HCT116 (cell line): Measurements from ENCODE around the gene CFAP54.

Experiments
- EZH2 ChIP-seq: fragments of 200-600 bp; sonication (generic); IDR thresholded peaks from 2 replicates; pipeline ENCODE4 v1.6.1; 2017; ENCODE audit warnings: antibody characterized with exemption, mixed run types
- POLR2A ChIP-seq: IDR thresholded peaks from 2 replicates; pipeline ENCODE4 v1.7.0; 2011; ENCODE audit warnings: borderline replicate concordance; ENCODE audit not compliant: insufficient read depth, insufficient read length; ENCODE audit errors: extremely low read depth
- TF ChIP-seq, protein P1 (sequence below), 3 experiments: fragments of 200-600 bp in 1 of 3; sonication (generic) in 1 of 3; IDR thresholded peaks in 2 of 3; conservative IDR thresholded peaks in 1 of 3; 2 replicates each; pipeline ENCODE4 v1.5.1; 2012 to 2017; ENCODE audit warnings: low read depth in 2 of 3, low read length in 2 of 3, antibody characterized with exemption in 1 of 3, borderline replicate concordance in 1 of 3, control low read depth in 1 of 3, mild to moderate bottlenecking in 1 of 3, mixed read lengths in 1 of 3, mixed run types in 1 of 3, moderate library complexity in 1 of 3; ENCODE audit not compliant: insufficient read depth in 1 of 3

DNA sequence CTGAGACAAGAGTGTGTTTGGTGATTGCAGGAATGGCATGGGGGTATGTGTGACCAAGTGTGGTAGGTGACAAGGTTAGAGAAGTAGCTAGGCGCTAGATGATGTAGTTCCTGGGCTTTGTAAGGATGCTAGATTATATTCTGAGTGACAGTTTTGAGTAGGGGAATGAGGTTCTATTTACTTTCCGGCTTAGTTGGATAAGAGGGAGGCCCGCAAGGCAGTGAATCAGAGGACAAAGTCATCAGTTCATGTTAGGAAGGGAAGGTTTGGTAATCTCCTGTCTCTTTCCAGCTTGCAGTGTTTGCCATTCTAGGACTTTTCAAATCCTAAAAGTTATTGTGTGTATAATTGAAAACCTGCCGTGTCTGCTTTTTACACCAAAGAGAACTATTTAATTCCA is 45.0 kb downstream of the CFAP54 start:
- TF ChIP-seq, protein P1, sequence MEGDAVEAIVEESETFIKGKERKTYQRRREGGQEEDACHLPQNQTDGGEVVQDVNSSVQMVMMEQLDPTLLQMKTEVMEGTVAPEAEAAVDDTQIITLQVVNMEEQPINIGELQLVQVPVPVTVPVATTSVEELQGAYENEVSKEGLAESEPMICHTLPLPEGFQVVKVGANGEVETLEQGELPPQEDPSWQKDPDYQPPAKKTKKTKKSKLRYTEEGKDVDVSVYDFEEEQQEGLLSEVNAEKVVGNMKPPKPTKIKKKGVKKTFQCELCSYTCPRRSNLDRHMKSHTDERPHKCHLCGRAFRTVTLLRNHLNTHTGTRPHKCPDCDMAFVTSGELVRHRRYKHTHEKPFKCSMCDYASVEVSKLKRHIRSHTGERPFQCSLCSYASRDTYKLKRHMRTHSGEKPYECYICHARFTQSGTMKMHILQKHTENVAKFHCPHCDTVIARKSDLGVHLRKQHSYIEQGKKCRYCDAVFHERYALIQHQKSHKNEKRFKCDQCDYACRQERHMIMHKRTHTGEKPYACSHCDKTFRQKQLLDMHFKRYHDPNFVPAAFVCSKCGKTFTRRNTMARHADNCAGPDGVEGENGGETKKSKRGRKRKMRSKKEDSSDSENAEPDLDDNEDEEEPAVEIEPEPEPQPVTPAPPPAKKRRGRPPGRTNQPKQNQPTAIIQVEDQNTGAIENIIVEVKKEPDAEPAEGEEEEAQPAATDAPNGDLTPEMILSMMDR (IDR thresholded peaks at IDR 0.05 in 2 of 3, conservative IDR thresholded peaks at IDR 0.05 in 1 of 3; ENCODE audit: borderline replicate concordance in 1 of 3, insufficient read depth in 1 of 3, low read depth in 2 of 3, low read length in 2 of 3): no peak
- no peak for TF ChIP-seq POLR2A
- TF ChIP-seq EZH2: no peak
